Activated T-cell treated with anti-CD3 and anti-CD28 coated beads, Interleukin-2, amount 50 U/mL, for 1 hour (primary cell): ENCODE measurements around the gene MYO5A.
"Not testable (repeated sequence)": the region's sequence is repeated elsewhere in the genome, so short reads cannot be mapped to it uniquely, and the experiment has no call there.

Experiments used
- DNase-seq: peaks from one replicate; pipeline ENCODE4 v3.0.0-alpha.2; 2020

MYO5A gene

GRCh38 chr15:52503788-52504496 lies 24.7 kb downstream of the MYO5A start:
- no peak for DNase-seq

- DNase-seq: no peak
Observed at GRCh38 chr15:52502608-52503007, 26.1 kb downstream of the MYO5A start.

GRCh38 chr15:52499506-52499905 lies 29.2 kb downstream of the MYO5A start:
- no peak for DNase-seq

- no peak for DNase-seq
Observed at GRCh38 chr15:52498706-52499105, 30.0 kb downstream of the MYO5A start.

GRCh38 chr15:52496776-52497470 lies 31.8 kb downstream of the MYO5A start:
- no peak for DNase-seq

GRCh38 chr15:52496175-52496574 lies 32.5 kb downstream of the MYO5A start:
- DNase-seq: no peak

GRCh38 chr15:52495125-52495524 lies 33.6 kb downstream of the MYO5A start:
- DNase-seq: no peak

- DNase-seq: no peak
Observed at GRCh38 chr15:52493968-52494367, 34.7 kb downstream of the MYO5A start.

- DNase-seq: no peak
Observed at GRCh38 chr15:52492132-52492531, 36.5 kb downstream of the MYO5A start.

GRCh38 chr15:52491472-52491871 lies 37.2 kb downstream of the MYO5A start:
- no peak for DNase-seq

GRCh38 chr15:52489430-52489829 lies 39.2 kb downstream of the MYO5A start:
- not testable (repeated sequence) for DNase-seq

- DNase-seq: no peak
Observed at GRCh38 chr15:52488830-52489229, 39.9 kb downstream of the MYO5A start.

- no peak for DNase-seq
Observed at GRCh38 chr15:52486003-52486996, 42.4 kb downstream of the MYO5A start.

- no peak for DNase-seq
Observed at GRCh38 chr15:52485290-52485689, 43.4 kb downstream of the MYO5A start.

GRCh38 chr15:52483707-52484106 lies 45.0 kb downstream of the MYO5A start:
- no peak for DNase-seq

- DNase-seq: no peak
Observed at GRCh38 chr15:52481915-52482314, 46.8 kb downstream of the MYO5A start.

- no peak for DNase-seq
Observed at GRCh38 chr15:52480990-52481389, 47.7 kb downstream of the MYO5A start.

GRCh38 chr15:52466716-52467115 lies 62.0 kb downstream of the MYO5A start:
- DNase-seq: no peak

GRCh38 chr15:52466134-52466701 lies 62.5 kb downstream of the MYO5A start:
- DNase-seq: no peak

GRCh38 chr15:52464478-52464877 lies 64.2 kb downstream of the MYO5A start:
- no peak for DNase-seq

- DNase-seq: no peak
Observed at GRCh38 chr15:52464040-52464439, 64.6 kb downstream of the MYO5A start.

GRCh38 chr15:52463638-52464037 lies 65.0 kb downstream of the MYO5A start:
- DNase-seq: no peak

GRCh38 chr15:52462806-52463360 lies 65.8 kb downstream of the MYO5A start:
- DNase-seq: no peak
